ENCODE results near the gene RUNX1.

DNA sequence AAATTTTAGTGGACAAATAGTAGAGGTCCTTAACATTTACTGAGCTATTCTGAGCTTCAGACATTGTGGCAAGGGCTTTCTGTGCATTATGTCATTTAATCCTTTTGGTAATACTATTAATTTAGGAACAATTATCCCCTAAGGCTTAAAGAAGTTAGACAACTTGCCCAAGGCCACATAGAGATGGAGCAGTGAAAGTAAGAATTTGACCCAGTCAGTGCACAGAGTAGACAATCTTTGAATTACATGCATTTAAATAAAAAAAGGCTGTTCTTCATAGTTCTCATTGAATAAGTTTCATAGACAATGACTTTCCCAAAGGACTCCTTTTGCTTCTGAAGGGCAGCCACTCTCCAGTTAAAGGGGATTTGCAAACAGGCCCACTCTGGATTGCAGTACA lies 142.7 kb downstream of the RUNX1 start:
- TF ChIP-seq CTCF (IDR thresholded peaks at IDR 0.05): no peak
- TF ChIP-seq POLR2A (IDR thresholded peaks at IDR 0.05): no peak
- TF ChIP-seq POLR2AphosphoS5 (IDR thresholded peaks at IDR 0.05): no peak
